Erythroblast (primary cell): ENCODE data around the gene FARP1.

Experiments used
- GATA1 ChIP-seq: IDR thresholded peaks from 2 replicates; pipeline ENCODE4 v1.6.1; 2011; ENCODE audit warnings: low read depth, mild to moderate bottlenecking, control low read depth, low read length, moderate library complexity
- POLR2A ChIP-seq: IDR thresholded peaks from 2 replicates; pipeline ENCODE4 v1.6.1; 2011; ENCODE audit warnings: mild to moderate bottlenecking, low read length

DNA sequence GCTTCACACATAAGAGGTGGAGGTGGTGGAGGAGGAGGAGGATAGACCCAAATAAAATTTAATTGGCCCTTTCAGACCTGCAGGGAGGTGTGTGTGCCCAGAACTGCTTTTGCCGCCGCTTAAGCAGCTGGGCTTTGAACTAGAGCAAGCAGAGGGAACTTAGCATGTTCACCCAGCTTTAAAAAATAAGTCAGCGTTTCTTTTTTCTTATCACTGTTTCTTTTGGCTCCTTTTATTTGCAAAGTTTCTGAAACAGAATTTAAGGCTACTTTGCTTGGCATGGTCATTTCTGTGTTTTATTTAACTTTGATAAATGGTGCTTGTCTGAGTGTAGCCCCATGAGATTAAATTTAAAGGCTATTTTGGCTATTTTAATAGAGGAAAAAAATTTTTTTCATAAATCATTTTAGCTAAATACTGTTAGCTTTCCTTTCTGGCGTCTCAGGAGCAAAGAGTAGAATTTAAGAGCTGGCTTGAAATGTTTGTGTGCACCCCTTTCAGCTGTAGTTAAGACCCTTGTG lies 77.4 kb downstream of the FARP1 start:
- no peak for TF ChIP-seq POLR2A
- TF ChIP-seq GATA1: no peak
